ENCODE results near the gene MEGF11.

The MEGF11 gene

DNA sequence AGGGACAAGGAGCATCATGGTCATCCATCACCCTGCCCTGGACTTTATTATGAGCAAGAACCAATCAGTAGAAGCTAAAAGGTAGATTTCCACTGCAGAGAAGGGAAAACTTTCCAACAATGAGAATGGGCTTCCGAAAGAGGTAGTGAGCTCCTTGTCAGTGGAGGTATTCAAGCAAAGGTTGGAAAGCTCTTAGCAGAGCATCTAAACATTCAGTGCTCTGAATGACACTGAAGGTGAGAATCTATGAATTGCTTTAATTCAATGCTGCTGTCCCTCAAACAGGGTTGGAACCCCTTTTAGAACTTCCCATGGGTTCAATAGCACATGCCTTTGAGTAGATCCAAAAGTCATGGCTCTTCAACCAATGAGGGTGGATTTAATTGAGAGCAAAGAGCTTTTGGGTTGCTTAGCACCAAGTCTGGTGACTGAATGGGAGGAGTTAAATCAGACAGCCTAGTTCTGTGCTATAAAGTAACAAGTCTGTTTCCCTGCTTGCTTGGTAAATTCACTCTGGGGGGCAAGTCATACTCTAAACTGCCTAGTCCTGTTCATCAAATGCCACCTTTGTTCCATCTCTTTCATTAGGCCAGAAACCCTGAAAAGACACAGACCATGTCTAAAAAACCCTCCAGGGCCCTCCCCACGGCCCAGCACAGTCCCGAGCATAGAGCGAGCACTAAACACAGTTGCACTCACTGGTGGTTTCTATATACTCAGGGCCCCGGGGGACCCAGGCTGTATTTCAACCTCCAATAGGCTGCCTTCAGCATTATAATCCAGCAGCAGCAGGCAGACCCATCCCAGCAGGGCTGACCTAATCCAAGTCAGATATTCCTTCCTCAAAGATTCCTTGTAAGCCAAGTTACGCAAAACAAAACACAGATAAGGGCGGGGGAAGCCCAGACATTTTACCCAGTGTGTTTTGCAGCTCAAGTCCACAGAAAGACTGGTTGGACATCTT, 161.2 kb downstream of the MEGF11 start:
- DNase-seq (ENCODE audit: low spot score): no peak

DNA sequence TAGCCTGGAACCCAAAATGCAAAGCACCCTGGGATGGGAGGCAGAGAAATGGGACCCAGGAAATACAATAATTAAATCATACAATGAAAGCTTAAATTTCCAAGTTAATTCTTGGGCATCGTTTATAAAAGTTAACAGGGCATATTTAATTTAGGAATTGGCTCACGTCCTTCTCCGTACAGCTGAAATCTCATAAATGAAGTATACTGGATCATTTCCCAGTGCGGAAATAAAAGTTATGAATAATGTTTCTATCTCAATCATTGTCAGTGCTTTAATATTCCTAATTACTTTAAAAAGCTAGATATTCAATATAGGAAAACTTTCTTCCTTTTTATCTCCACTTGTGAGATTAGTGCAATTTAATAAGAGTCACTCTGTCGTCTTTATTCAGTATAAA, 164.0 kb downstream of the MEGF11 start:
- DNase-seq (ENCODE audit: low spot score): no peak

DNA sequence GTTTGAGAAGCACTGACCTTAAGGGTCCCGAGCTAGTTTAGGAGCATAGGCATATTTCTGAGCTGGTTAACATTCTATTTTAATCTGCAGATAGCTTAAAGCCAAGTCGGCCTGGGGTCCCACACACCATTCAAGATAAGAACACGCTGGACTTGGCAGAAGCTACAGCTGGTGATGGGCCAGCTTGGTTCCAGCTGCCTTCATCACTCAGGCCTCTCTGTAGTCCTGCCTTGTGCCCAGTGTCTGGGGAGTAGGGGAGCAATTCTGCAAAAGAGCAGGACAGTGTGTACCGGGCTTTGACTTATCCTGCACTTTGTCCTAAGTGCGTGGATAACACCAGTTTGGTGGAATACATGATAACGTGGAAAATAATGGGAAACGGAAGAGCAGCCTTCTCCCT, 164.5 kb downstream of the MEGF11 start:
- DNase-seq (ENCODE audit: low spot score): no peak

DNA sequence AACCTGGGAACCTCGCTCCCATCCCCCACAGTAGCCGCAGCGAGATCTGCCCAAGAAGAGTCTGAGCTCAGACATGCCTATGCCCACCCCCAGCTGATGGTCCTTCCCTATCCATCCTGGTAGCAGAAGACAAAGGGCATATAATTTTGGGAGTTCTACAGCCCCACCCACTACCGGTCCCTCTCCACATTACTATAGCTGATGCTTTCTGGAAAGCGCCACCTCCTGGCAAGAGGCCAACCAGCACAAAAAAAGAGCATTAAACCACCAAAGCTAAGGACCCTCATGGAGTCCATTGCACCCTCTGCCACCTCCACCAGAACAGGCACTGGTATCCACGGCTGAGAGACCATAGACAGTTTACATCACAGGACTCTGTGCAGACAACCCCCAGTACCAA, 168.4 kb downstream of the MEGF11 start:
- no peak for DNase-seq (ENCODE audit: low spot score)

DNA sequence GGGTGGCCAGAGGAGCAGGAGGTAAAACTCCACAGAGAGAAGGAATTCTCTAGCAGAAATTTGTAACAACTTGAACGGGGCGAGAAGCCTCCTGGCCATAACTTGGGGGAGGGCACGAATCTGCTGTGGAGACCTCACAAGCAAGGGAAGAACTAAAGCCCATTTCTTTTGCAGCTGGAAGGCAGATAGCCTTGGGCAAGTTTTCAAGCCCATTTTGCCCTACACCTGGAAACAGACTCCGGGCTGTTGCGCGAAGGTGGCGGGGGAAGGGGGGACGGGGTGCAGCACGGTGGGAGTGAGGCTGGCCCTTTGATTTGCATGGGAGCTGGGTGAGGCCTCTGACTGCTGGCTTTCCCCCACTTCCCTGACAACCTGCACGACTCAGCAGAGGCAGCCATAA, 168.8 kb downstream of the MEGF11 start:
- DNase-seq (ENCODE audit: low spot score): no peak

DNA sequence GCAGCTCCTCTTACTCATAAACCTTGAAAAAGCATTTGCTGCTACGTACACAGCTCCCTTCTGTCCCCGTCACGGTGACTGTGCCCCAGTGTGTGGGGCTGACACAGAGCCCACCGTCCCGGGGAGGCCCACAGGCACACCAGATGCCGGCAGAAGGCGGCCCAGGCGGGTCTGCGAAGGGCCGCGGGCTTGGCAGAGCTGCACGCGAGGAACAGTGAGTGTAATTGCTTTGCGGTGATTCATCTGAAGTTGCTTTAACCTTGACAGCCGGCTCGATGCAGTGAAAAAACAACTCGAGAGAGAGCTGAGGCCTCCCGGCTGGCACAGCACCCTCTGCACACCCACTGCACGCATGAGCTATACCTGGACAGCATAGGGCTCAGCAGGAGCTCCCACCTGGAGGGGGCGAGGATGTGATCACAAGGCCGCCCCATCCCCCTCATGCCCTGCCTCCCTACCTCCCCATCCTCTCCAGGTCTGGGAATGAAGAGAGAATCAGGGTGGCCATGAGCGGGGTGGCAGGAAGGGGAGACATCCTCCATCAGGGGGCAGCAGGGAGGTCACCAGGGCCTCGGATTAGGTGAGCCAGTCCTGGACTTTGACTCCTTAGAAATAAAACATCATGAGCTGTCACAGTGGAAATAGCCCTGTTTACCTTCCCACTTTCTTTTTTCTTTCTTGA, 172.7 kb downstream of the MEGF11 start:
- no peak for DNase-seq (ENCODE audit: low spot score)

DNA sequence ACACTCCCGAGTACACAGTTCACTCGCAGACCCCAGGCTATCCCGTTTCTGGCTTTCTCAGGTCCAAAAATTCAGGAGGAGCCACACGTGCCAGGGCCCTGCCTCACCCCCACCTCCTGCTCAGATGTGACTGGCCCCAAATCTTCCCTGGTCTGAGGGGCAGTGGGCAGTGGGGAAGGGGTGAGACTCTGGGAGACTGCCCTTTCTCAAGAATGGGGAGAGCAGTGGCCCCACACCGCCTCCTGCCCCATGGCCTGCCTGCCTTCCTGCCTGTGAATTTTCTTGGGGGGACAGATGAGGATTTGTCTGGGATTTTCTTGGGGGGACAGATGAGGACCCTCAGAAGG, 174.6 kb downstream of the MEGF11 start:
- DNase-seq (ENCODE audit: low spot score): no peak

DNA sequence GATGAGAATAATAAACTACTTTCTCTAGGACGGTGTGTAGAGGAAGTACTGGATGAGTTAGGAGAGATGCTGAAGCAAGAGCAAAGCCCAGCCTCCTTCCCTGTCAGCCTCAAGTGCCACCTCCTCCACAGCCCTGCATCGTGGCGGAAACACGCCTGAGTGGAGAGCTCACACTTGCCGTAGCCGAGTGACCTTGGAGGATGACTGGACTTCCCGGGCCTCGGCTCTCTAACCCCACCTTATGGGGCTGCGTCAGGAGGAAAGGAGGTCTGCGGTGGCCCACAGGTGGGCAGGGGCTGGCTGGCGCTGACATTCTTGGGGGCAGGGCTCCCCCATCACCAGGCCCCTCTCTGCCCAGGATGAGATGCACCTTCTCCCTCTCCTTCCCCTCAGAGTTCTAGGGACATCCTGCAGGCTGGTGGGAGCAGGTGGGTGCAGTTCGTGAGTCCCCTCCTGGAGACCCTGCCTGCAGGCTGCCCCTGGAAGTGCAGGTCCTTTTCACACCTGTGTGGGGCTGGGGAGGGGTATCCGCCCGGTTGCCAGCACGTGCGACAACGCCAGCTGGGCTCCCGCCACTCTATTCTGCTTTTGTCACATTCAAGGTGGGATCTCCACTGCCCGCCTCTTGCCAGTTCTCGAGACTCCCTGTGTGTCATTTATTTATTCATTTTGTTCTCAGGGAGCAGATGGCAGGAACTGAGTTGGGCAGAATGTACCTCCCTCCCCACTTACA, 175.2 kb downstream of the MEGF11 start:
- DNase-seq (ENCODE audit: low spot score): no peak

DNA sequence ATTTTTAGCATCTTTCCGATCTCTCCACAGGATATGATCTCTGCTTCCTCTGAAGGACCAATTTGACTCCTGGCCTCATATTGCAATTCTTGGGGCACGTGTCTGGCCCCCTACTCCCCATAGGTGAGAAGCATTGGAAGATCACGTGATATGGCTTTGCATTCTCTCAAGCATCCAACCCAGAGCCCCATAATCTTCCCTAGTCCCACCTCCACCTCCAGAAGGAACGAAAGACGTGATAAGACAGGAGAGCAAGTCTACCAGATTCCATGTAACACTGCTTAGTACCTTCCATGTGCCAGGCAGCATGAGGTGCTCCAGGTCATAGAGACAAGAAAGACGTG, 176.3 kb downstream of the MEGF11 start:
- DNase-seq (ENCODE audit: low spot score): no peak

DNA sequence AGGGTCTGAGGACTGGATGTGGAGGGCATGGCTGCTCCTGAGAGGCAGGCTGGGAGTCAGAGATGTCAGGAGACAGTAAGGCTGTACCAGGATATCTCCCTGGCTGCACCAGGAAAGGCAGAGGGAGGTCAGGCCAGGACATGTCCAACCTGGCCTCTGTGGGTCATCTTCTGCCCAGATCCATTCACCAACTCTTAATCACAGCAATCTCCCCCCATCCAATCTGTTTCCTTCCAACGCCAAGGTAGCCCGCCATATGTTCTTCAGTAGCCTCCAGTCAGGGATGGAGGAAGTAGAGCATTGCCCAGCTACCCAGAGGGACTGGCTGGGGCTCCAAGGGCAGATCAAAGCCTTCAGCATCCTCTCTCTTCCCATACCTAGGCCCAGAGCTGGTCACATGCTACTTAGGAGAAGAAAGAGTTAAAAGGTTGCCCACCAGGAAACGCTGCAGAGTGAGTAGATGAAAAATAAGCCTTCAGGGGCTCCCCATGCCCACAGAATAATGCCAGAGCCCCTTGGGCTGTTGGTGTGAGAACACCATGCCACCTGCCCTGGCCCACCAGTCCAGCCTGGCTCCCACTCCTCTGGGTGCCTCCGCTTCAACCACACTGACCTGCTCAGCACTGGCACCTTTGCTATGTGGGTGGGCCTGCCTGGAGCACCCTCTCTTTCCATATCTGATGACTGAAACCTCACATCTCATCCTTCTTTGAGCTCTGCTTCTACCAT, 176.8 kb downstream of the MEGF11 start:
- no peak for DNase-seq (ENCODE audit: low spot score)

DNA sequence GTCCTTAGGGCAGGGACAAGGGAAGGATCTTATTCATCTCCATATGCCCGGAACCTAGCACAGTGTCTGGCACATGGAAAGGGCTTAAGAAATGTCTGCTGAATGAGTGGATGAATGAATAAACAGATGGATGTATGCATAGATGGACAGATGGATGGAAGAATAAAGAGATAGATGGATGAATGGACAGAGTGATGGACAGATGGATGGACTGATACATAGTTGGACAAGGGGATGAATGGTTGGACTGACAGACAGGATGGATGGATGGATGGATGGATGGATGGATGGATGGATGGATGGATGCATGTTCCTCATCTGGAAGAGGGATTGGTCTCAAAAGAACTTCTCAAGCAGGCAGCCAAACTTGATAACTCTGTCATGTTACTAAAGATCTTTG, 177.6 kb downstream of the MEGF11 start:
- no peak for DNase-seq (ENCODE audit: low spot score)

DNA sequence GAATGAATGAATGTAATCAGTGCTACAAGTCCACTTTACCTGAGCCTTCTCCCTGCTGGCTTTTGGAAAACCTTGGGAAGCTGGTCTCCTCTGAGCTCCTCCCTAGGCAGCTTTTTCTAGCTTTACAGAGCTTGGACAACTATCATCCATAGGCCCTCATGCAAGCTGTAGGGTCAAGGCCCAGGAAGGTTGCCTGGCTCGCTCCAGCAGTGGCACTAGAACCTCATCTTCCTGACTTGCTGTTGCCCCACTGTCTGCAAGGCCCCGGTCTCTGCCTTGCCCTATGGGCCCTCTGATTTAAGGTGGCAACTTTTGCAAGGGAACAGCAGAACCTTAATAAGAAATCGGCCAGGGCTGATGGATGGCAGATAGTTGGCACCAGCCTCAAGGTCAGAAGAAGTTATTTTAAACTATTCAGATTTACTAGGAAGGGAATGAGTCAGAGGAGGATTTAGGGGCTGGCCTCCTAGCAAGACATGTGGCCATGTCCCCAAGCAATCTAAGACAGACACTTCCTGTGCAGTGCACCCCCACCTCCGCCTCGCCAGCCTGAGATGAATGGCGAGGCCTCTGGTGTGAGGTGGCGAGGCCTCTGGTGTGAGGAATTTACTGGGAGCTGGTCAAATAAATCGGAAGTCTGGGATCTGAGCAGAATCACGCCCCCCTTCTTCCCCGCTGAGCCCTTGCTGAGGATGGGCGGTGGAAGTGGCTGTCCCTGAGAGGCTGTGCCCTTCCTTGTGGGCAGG, 180.8 kb downstream of the MEGF11 start:
- no peak for DNase-seq (ENCODE audit: low spot score)

DNA sequence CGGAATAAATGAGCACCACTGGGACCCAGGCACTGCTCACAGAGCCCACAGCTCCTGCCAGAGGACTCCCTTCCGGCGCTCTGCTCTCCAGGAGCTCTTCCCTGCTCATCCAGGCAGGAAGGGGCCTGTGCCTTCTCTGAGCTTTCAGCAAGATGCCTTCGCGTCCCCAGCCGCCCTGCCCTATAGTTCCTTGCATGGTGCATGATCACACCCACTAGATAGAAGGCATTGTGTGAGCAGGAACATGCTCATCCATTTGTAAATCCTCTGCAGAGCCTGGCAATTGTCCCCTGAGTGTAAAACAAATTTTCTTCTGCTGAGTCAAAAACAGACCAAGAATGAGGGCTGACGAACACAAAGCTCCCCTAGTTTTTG, 181.6 kb downstream of the MEGF11 start:
- no peak for DNase-seq (ENCODE audit: low spot score)

DNA sequence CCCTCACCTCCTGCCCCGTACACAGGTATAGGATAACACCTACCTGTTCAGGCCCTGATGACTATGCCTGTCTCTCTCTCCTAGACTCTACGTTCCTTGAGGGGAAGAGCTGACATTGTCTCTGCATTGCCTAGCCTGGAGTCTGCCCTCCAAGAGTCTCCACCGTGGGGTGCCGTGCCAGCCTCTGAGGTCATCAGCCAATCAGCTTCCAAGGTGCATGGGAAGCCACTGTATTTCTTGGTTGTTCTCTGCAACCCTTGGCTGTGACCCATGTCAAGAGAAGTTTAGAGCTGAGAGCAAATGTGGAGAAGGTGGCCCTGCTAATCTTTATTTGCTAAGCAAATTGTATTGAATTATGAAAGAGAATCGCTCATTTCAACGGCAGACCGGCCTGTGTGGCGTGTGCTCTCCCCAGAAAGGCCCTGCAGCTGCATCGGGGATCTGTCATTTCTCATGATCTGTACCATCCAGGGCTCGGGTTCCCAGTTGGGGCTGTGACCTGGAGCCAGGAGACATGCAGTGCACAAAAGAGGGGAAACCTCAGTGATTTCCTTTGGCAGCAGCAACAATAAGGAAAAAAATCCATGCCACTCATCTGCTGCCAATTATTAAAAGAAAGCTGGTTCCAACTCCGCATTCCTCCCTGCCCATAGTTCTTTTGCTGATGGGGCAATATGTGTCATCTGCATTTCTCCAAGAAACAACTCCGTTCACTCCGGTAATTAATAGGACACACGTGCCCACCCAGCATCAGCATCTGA, 182.2 kb downstream of the MEGF11 start:
- no peak for DNase-seq (ENCODE audit: low spot score)

DNA sequence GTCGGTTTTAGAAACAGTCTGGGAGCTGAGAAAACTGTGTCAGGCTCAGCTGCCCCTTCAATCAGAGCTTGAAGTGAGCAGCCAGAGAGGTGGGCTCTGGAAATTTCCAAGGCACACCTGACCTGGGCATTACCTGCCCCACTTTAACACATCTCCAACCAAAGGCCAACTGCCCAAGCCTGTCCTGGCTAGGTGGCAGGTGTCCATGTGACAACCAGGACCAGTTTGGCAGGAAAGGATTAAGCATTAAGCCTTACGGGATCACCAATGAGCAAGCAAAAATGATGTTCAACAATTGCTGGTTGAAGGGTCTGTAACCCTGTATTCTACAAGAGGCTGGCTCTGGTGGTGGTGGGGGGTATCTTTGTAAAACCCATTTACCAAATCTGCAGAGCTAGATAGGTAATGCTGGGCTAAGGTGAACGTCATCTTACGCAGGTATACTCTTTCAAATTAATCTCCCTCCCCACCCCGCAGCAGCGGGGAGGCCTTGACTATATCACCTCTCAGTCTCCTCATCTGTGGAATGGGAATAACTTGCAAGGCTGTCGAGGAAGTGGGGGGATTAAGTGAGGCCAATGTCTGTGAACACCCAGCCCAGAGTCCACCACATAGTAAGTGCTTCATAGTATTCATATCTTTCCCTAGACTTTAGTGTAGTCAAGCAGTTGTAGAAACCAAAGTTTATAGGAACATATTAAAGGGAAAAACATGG, 183.2 kb downstream of the MEGF11 start:
- no peak for DNase-seq (ENCODE audit: low spot score)

DNA sequence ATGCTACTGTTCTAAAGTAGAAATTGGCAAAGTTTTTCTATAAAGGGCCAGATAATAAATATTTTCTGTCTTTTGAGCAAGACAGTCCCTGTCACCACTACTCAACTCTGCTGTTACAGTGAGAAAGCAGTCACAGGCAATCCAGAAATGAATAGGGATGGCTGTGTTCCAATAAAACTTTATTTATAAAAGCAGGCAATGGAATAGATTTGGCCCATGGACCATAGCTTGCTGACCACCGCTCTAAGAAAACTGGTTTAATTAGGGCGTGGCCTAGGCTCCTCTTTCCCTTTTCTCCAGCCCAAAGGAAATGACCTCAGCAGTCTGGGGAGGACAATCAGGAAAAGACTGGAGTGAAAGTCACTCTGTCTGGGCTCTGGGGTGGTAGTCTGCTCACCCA, 183.8 kb downstream of the MEGF11 start:
- DNase-seq (ENCODE audit: low spot score): no peak

DNA sequence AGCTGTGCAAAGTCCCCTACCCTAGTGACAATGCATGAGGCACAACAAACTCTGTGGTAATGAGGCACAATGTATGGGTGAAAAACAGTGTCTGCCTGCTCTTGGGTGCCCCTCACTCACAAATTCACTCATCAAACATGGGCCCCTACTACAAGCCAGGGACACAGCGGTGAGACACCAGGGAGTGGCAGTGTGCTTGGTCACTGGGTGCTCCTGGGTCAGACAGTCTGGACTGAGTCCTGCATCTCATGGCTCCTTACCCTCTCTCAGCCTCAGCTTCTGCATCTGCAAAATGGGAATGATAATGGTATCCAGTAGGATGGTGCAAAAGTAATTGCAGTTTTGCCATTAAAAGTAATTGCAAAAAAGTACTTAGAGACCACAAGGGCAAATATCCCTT, 184.7 kb downstream of the MEGF11 start:
- DNase-seq (ENCODE audit: low spot score): no peak

DNA sequence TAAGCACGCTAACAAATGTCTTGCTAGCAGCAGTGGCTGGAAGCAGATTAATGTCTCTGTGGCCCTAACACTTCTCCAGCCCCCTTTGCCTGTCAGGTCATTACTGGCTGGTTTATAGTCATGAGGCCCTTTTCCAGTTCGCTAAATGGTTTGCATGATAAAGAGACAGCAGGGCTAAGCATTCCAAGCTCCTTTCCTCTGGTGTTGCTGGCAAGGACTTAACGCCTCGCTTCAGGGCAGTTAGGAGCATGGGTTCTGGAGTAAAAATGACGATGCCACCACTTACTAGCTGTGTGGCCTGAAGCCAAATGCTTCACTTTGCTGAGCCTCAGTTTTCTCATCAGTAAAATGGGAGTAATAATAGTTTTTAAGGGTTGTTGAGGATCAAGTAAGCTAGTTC, 185.9 kb downstream of the MEGF11 start:
- DNase-seq (ENCODE audit: low spot score): no peak

DNA sequence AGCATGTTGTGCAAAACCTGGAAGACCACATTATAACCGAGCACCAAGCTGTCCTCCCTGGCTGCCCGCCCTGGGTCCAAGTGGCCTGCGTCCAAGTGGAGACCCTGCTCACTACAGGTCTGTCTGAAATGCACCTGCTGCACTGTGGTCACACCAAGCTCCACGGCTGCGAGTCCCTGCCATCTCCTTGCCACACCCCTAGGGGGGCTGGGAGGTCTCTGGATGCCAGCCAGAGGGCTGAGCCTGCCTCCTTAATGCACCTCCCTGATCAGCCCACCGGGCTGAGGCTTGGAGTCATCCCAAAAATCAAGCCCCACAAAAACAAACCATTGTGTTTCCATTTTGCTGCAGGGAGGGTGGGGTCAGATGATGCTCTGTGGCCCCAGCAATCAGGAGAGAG, 187.1 kb downstream of the MEGF11 start:
- no peak for DNase-seq (ENCODE audit: low spot score)

DNA sequence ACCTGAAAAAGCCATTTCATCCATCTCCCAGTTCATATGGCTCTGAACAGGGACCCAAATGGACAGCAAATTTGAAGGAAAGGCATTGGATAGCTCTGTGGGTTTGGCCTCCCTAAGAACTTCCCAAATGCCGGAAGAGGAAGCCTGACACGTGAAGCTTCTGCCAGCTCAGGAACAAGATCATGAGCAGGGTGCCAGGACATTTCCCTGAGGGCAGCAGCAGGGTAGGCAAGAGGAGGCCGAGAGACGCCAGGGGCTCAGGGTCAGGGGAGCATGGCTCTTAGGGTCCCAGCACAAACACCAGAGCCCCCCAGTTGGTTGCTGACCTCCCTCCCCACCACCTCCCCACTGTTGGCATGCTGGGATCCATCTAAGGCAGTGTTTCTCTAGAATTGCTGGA, 187.5 kb downstream of the MEGF11 start:
- DNase-seq (ENCODE audit: low spot score): no peak
